Prostate gland (tissue), 2 donors: Measurements from ENCODE around the gene MTIF2. TPM values are rescaled to one million over a fixed set of nuclear protein-coding genes. Genes with fewer than 3 reads are reported as not detected.
"Not testable (repeated sequence)": the region's sequence is repeated elsewhere in the genome, so short reads cannot be mapped to it uniquely, and the experiment has no call there.

Experiments
- DNase-seq: peaks from one replicate; pipeline ENCODE4 v3.0.0-alpha.2; 2019; ENCODE audit warnings: low spot score
- H3K27ac ChIP-seq, 2 donors: fragments of 200-600 bp; sonication (generic); 2 replicates each; pipeline ENCODE4 v1.5.1; 2017 to 2019
- H3K27me3 ChIP-seq: fragments of 200-600 bp; sonication (generic); replicated peaks from 2 replicates; pipeline ENCODE4 v1.5.1; 2019; ENCODE audit not compliant: insufficient read depth
- H3K36me3 ChIP-seq, 2 donors: fragments of 200-600 bp; sonication (generic); 1 replicate in 1 of 2; 2 replicates in 1 of 2; pipeline versions ENCODE4 v1.5.1 to v1.8.1; 2017 to 2019
- H3K4me1 ChIP-seq: fragments of 200-600 bp; sonication (generic); replicated peaks from 2 replicates; pipeline ENCODE4 v1.5.1; 2019
- H3K4me3 ChIP-seq, 2 donors: fragments of 200-600 bp; sonication (generic); 2 replicates each; pipeline ENCODE4 v1.5.1; 2017 to 2019
- H3K9me3 ChIP-seq: fragments of 200-600 bp; sonication (generic); 2 replicates; pipeline ENCODE4 v1.5.1; 2017
- POLR2A ChIP-seq: fragments of 450-650 bp; IDR thresholded peaks from one replicate; pipeline ENCODE4 v1.6.1; 2016; ENCODE audit warnings: antibody characterized with exemption, mild to moderate bottlenecking
- POLR2AphosphoS5 ChIP-seq: sonication (generic); formaldehyde crosslinking; IDR thresholded peaks from one replicate; pipeline ENCODE4 v1.6.1; 2017; ENCODE audit warnings: antibody characterized with exemption
- WGBS: methylation state at CpG from one replicate; pipeline ENCODE4 v1.1.5; 2018; 5-methylcytosine and 5-hydroxymethylcytosine counted together
- intact Hi-C: fragments of 100-400 bp; cut with DNase I; formaldehyde crosslinking; loops from one replicate; pipeline ENCODE4 v1.14.2; 2022
- total RNA-seq, 2 donors: library from RNA; depleted of rRNA; stranded (reverse); fragments of >200 nt; gene quantifications; one replicate each; pipeline ENCODE4 v1.1.0, GENCODE V29; 2016
- TF ChIP-seq, protein P1 (sequence below), 4 experiments: fragments of 200-600 bp in 2 of 4; fragments of 450-650 bp in 2 of 4; sonication (generic) in 2 of 4; IDR thresholded peaks; 1 replicate in 3 of 4; 2 replicates in 1 of 4; pipeline ENCODE4 v1.5.1; 2016 to 2019; ENCODE audit warnings: antibody characterized with exemption in 4 of 4, mild to moderate bottlenecking in 2 of 4, moderate library complexity in 2 of 4

MTIF2 gene
- total RNA-seq, 2 donors from 2014 or later = 23.9 to 25.7 TPM

DNA sequence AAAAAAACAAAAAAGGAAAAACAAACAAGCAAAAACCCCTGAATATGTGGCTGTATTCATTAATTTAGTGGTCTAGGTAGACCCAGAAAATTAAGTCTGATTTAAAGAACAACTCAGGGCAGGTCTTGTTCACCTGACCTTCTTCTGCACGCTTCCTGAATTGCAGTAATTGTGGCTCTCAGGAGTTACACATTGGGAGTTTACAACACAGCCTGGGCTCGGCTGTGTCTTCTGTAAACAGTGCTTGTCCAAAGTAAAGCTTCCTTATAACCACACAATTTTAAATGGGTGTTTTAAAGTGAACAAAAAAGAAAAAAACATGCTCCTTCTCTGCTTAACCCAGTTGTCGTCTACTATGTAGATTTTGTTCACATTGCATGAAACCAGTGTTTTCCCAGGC is 8.3 kb upstream of the MTIF2 start:
- Histone ChIP-seq H3K9me3 (no peaks in the 10 kb centered on the region), H3K4me1 (no peaks in the 10 kb centered on the region), H3K4me3 (no peak overlapping the region), H3K27ac (peak overlapping the region in 1 of 2 donors; percentile 38), H3K27me3 (no peaks in the 10 kb centered on the region), H3K36me3 (no peaks in the 10 kb centered on the region)
- intact Hi-C loops = no loop called here
- peak; percentile 47 for TF ChIP-seq POLR2AphosphoS5
- TF ChIP-seq, protein P1, sequence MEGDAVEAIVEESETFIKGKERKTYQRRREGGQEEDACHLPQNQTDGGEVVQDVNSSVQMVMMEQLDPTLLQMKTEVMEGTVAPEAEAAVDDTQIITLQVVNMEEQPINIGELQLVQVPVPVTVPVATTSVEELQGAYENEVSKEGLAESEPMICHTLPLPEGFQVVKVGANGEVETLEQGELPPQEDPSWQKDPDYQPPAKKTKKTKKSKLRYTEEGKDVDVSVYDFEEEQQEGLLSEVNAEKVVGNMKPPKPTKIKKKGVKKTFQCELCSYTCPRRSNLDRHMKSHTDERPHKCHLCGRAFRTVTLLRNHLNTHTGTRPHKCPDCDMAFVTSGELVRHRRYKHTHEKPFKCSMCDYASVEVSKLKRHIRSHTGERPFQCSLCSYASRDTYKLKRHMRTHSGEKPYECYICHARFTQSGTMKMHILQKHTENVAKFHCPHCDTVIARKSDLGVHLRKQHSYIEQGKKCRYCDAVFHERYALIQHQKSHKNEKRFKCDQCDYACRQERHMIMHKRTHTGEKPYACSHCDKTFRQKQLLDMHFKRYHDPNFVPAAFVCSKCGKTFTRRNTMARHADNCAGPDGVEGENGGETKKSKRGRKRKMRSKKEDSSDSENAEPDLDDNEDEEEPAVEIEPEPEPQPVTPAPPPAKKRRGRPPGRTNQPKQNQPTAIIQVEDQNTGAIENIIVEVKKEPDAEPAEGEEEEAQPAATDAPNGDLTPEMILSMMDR (IDR thresholded peaks at IDR 0.05) = no peak
- DNase-seq = peak; percentile 22
- WGBS = 43% methylated on average over 3 of the region's 3 CpGs

- DNase-seq, H3K36me3 ChIP-seq, intact Hi-C loops, H3K4me3 ChIP-seq, H3K9me3 ChIP-seq, H3K4me1 ChIP-seq, H3K27me3 ChIP-seq, H3K27ac ChIP-seq: not testable (repeated sequence)
- 87% methylated on average over 2 of the region's 2 CpGs for WGBS
Measured at GRCh38 chr2:55274346-55274745, 5.3 kb upstream of the MTIF2 start.

DNA sequence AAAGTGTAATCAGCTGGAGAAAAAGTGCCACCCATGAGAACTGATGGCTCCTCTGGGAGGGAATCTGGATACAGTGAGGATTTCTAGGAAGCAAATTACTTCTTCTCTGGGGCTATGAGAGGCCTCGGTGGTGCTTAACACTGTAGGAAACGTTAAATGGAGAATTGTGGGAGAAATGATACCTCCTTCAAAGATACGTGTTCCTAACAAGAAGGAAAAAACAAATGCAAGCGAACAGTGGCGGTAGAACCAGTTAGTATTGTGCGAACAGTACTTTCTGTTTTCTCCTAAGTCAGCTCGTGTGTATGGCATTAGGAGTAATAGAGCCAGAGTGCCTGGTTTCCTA is 587 bp upstream of the MTIF2 start:
- H3K9me3 ChIP-seq = no peaks in the 10 kb centered on the region
- no peaks in the 10 kb centered on the region for H3K4me1 ChIP-seq
- H3K27ac ChIP-seq = peak overlapping the region; percentile 79 to 81
- 36% methylated on average over 7 of the region's 7 CpGs for WGBS
- TF ChIP-seq POLR2AphosphoS5 = no peak
- no peak for TF ChIP-seq POLR2A
- TF ChIP-seq, protein P1 (IDR thresholded peaks at IDR 0.05) = no peak
- peak overlapping the region; percentile 47 to 49 for H3K4me3 ChIP-seq
- intact Hi-C loops = loop anchor here (5.0 kb wide), 1 partner anchor 37 kb away; the partner anchor contains the start of genes CLHC1 and RPS27A
- H3K27me3 ChIP-seq = no peaks in the 10 kb centered on the region
- DNase-seq = no peak
- no peaks in the 10 kb centered on the region for H3K36me3 ChIP-seq

DNA sequence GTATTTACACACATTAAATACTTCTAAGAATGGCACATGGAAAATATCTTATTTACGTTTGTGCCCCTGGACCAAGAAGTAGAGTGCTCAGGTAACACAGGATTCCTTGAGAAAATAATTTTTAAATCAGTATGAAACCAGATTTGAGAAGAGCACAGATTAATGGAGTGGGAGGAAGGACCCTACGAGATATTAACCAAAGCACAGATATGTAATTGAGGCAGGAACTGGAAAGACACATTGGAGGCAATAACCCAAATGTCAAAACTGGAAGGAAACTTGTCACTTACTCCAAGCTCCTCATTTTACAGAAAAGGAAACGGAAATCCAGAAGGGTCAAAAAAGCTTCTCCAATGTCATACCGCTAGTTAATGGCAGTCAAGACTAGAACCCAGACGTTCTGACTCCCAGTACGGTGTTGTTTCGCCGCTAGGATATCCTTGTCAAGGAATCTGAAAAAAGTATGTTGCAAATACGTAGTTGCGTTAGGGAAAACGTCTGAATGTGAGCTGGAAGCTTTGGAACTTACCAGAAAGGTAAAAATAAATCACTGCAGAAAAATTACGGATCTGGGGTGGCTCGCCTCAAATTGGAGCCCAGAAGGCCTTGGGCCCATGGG is 634 bp downstream of the MTIF2 start:
- DNase-seq = no peak
- H3K4me3 ChIP-seq = peak overlapping the region; percentile 47 to 49
- intact Hi-C loops = loop anchor here (5.0 kb wide), 1 partner anchor 36 kb away; the partner anchor contains the start of genes CLHC1 and RPS27A
- H3K9me3 ChIP-seq = no peaks in the 10 kb centered on the region
- no peaks in the 10 kb centered on the region for H3K4me1 ChIP-seq
- H3K27ac ChIP-seq = peak overlapping the region; percentile 79 to 81
- no peaks in the 10 kb centered on the region for H3K27me3 ChIP-seq
- H3K36me3 ChIP-seq = no peaks in the 10 kb centered on the region
- 13% methylated on average over 13 of the region's 13 CpGs for WGBS
- TF ChIP-seq, protein P1 (IDR thresholded peaks at IDR 0.05) = no peak
- no peak for TF ChIP-seq POLR2AphosphoS5

- H3K27me3 ChIP-seq, H3K4me1 ChIP-seq, intact Hi-C loops, H3K27ac ChIP-seq, H3K9me3 ChIP-seq, H3K36me3 ChIP-seq, DNase-seq, H3K4me3 ChIP-seq: not testable (repeated sequence)
- 88% methylated on average over 3 of the region's 3 CpGs for WGBS
Measured at GRCh38 chr2:55259586-55259985, 9.4 kb downstream of the MTIF2 start.

GRCh38 chr2:55252832-55253231 is 16.2 kb downstream of the MTIF2 start:
- DNase-seq = no peak
- TF ChIP-seq POLR2AphosphoS5 = no peak
- TF ChIP-seq, protein P1 (IDR thresholded peaks at IDR 0.05) = no peak
- Histone ChIP-seq H3K4me3 (no peak overlapping the region), H3K27ac (no peak overlapping the region), H3K9me3 (no peaks in the 10 kb centered on the region), H3K4me1 (no peaks in the 10 kb centered on the region), H3K36me3 (peaks cover 0 to 3% of the 10 kb centered on the region in 2 donors), H3K27me3 (no peaks in the 10 kb centered on the region)
- 96% methylated on average over 3 of the region's 3 CpGs for WGBS
- intact Hi-C loops = no loop called here
